H1 (cell line): ENCODE data around the gene SYNJ2BP.

ENCODE experiments used
- EP300 ChIP-seq, 2 experiments: IDR thresholded peaks; 1 replicate in 1 of 2; 2 replicates in 1 of 2; pipeline ENCODE4 v1.6.1; 2011 to 2012; ENCODE audit warnings: low read depth in 2 of 2, low read length in 2 of 2, mild to moderate bottlenecking in 2 of 2, borderline replicate concordance in 1 of 2, inconsistent platforms in 1 of 2, moderate library complexity in 1 of 2
- TF ChIP-seq, protein P1 (sequence below), 3 experiments: IDR thresholded peaks; 1 replicate in 2 of 3; 2 replicates in 1 of 3; pipeline versions ENCODE4 v1.5.1 to v1.6.1; 2011; ENCODE audit warnings: low read length in 3 of 3, mild to moderate bottlenecking in 3 of 3, inconsistent platforms in 2 of 3, low read depth in 1 of 3, moderate library complexity in 1 of 3; ENCODE audit not compliant: insufficient read depth in 1 of 3; ENCODE audit errors: control extremely low read depth in 1 of 3

DNA sequence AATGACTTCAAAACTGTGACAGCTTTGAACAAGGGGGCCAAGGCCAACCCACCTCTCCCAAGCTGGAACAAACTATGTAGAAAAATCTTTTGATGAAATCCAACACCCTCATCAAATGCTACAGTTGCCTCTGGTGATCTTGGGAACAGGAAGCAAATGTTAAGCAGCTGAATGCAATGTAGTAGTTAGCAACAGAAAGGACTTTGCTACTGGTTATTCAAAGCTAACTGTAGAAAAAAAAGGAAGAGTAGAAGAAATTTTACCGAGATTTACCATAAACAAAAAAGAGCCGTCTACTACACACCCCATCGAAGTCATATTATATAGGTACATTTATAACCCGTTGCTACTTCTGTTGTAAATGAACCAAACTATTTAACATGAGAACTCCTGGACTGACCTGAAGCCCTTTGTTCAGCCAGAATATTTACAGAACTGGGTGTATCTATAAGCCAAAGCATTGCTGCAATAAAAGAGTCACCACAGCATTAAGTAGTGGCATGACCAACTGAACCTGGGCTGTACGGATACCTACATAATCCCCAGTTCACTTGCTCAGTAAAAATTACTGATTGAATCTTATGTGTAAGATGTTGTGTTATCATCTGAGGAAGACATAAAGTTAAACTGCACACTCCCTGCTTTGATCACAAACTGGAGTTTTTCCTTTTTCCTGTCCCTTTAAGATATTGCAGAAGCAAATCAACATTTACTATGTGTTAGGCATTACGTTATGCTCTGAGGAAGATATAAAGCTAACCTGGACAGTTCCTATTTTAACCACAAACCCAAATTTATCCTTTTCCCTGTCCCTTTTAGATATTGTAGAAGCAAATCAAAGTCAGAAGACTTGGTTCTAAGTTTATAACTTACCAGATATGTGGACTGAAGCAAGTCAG is 25.1 kb downstream of the SYNJ2BP start:
- no peak for TF ChIP-seq EP300 (IDR thresholded peaks at IDR 0.05; ENCODE audit: borderline replicate concordance in 1 of 2, low read depth in 2 of 2, low read length in 2 of 2)
- TF ChIP-seq, protein P1, sequence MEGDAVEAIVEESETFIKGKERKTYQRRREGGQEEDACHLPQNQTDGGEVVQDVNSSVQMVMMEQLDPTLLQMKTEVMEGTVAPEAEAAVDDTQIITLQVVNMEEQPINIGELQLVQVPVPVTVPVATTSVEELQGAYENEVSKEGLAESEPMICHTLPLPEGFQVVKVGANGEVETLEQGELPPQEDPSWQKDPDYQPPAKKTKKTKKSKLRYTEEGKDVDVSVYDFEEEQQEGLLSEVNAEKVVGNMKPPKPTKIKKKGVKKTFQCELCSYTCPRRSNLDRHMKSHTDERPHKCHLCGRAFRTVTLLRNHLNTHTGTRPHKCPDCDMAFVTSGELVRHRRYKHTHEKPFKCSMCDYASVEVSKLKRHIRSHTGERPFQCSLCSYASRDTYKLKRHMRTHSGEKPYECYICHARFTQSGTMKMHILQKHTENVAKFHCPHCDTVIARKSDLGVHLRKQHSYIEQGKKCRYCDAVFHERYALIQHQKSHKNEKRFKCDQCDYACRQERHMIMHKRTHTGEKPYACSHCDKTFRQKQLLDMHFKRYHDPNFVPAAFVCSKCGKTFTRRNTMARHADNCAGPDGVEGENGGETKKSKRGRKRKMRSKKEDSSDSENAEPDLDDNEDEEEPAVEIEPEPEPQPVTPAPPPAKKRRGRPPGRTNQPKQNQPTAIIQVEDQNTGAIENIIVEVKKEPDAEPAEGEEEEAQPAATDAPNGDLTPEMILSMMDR (IDR thresholded peaks at IDR 0.05; ENCODE audit: control extremely low read depth in 1 of 3, insufficient read depth in 1 of 3, low read depth in 1 of 3, low read length in 3 of 3) = no peak
